Stimulated activated CD4-positive, alpha-beta T cell treated with anti-CD3 and anti-CD28 coated beads, Interleukin-15, amount 100 ng/mL, for 24 hours (primary cell): Measurements from ENCODE around the gene CPNE6.
"Not testable (repeated sequence)": the region's sequence is repeated elsewhere in the genome, so short reads cannot be mapped to it uniquely, and the experiment has no call there.

Source experiments
- DNase-seq: peaks from one replicate; pipeline ENCODE4 v3.0.0-alpha.2; 2020

CPNE6 gene

DNA sequence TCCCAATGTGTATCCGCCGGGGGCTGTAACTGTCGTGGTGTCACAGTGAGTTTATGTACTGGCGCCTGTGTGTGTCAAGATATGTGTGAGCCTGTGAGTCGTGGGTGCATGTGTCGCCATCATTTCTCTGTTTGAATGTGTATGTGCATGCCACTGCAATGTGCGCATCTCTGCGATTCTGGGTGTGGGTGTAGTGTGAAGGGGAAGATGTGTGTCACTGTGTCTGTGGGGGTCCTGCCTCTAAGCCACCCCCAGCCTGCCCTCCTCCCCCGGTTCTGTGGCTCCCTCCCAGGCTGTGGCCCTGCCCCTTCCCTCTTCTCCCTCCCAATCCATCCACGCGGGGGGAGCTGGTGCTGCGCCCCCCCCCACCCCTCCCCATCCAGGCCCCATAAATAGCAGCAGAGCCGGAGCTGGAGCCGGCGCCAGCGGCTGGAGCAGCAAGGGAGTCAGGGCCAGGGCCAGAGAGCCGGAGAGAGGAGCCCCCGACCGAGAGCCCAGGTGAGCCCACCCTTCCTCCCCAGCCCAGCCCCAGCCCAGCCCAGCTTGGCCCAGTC is at the start of gene CPNE6:
CPNE6 (plus strand) TSS at position 419 of the 554 bp plus-strand sequence. CDS start 1,375 bp downstream, outside the sequence.
- DNase-seq: peak; percentile 59

DNA sequence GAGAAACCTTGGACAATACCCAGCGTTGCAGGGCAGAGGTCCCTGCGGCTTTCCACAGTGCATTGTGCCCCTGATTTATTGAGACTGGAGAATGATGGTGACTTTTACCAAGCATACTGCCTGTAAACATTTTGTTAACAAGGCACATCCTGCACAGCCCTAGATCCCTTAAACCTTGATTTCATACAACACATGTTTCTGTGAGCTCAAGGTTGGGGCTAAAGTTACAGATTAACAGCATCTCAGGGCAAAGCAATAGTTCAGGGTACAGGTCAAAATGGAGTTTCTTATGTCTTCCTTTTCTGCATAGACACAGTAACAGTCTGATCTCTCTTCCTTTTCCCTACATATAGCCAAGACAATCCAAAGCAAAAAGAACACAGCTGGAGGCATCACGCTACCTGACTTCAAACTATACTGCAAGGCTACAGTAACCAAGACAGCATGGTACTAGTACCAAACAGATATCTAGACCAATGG is 46.4 kb upstream of the CPNE6 start:
- not testable (repeated sequence) for DNase-seq

DNA sequence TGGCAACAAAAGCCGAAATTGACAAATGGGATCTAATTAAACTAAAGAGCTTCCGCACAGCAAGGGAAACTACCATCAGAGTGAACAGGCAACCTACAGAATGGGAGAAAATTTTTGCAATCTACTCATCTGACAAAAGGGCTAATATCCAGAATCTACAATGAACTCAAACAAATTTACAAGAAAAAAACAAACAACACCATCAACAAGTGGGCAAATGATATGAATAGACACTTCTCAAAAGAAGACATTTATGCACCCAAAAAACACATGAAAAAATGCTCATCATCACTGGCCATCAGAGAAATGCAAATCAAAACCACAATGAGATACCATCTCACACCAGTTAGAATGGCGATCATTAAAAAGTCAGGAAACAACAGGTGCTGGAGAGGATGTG is 41.7 kb upstream of the CPNE6 start:
- not testable (repeated sequence) for DNase-seq

DNA sequence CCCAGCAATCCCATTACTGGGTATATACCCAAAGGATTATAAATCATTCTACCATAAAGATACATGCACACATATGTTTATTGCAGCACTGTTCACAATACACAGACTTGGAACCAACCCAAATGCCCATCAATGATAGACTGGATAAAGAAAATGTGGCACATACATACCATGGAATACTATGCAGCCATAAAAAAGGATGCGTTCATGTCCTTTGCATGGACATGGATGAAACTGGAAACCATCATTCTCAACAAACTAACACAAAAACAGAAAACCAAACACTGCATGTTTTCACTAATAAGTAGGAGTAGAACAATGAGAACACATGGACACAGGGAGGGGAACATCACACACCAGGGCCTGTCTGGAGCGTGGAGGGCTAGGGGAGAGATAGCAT is 40.0 kb upstream of the CPNE6 start:
- not testable (repeated sequence) for DNase-seq

DNA sequence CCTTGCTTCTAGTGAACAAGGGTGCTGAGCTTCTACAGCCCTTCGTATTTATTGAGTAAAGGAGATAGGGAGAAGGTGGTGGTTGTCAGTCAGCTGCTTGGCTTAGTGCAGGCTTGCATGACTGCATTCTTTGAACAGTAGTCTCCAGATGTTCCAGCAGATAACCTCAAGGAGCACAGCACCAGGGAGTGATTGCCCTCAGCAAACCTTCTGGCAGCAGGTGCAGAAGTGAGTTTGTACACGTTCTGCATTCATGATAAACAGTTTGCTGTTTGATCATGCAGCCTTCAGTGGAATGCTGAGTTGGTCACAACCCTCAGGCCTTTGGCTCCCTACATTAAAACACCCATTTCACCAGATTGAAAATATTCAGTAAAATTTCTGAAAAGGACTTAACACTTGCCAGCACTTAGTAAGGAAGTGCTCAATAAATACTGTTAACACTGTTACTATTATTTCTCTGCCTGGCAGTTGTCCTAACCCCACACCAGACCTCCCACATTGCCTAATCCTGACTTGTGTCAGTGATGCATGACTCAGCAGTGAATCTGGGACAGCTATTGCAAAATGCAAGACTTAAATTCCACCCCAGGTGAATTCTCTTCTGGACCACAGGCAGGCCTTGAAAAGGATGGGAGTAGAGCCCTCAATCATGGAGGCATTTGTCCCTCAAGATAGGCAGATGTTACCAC is 38.5 kb upstream of the CPNE6 start:
- no peak for DNase-seq

DNA sequence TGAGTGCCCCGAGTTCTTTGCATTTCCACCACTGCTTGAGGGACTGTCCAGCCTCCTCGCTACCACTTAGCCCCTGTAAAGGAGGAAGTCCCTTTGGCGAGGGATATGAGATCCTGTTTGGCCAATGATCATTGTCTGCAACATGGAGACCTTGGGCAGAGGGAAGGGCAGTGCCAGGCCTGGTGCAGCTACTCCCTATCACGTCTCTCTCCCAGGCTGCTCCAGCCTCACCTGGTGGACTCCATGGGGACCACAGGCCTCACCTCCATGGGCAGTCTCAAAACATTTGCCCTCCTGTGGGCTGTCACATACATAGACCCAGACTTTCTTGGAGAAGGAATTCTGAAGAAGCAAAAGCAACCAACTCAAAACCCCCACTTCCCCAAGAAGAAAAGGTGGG is 35.6 kb upstream of the CPNE6 start:
- not testable (repeated sequence) for DNase-seq

DNA sequence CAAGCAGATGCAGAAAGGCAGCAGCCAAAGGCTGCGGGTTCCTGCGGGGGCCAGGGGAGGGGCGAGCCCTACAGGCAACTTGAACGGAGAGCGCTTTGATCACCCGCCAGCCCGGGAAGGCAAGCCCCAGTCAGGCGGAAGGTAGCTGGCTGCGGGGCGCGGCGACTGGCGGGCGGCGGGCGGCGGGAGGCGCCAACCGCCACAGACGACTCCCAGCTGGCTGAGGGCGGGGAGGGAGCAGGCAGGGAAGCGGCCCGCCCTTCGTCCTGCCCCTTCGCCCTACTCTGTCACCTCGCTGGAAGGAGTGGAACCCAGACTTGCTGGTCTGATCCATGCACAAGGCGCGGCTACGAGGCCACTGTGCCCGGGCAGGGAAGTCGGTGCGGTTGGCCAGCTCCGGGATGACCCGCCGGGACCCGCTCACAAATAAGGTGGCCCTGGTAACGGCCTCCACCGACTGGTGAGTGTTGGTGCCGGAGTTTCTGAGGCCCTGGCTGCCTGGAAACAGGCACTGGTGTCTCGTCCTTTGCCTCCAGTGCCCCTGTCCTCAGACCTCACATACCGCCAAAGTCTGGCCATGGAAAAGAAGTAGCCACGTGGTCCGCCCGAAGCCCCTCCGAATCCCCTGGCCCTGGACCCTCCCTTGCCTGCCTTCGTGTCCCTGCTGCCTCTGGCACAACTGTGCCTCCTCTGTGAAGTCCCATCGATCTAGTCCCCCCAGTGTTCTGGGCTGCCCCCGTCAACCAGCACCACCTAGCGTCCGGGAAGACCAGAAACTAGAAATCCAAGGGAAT is 35.0 kb upstream of the CPNE6 start:
- DNase-seq: peak; percentile 76

DNA sequence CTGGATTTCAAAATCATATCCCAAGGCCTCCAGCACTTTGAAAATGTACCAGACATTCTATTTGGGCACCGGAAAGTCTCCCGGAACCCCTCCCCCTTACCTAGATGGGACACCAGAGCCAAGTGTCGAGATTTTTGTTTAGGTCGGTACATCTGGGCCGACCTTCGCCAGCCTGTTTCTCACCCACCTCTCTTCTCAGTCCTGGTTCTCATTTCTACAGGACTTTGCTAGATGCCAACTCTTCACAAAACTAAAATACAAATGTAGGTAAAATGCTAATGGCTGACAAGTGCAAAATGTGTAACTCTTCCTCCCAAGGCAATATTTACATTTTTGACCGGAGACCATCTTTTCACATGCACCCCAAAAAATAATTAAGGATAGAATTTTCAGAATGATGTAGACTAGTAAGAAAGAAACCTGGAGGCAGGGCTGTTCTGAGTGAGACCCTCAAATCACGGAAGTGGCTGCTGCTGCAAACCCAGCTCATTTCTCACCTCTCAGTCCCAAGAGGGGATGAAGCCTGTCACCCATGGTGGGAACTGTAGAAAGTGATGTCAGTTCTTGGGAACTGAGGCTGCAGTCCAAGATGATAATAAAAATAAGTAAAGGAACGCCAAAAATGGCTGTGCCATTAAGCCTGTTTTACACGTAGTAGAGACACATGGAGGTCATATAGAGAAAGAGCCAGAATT is 34.3 kb upstream of the CPNE6 start:
- not testable (repeated sequence) for DNase-seq

DNA sequence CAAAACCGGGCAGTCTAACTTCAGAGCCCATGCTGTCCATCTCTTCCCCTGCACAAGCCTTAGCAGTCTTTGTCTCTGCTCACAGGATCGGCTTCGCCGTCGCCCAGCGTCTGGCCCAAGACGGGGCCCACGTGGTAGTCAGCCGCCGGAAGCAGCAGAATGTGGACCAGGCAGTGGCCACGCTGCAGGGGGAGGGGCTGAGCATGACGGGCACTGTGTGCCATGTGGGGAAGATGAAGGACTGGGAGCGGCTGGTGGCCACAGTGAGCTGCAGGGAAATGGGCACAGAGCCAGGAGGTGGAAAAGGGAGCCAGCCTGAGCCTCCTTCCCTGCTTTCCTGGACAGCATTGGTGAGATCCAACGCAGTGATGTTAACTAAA is 33.7 kb upstream of the CPNE6 start:
- no peak for DNase-seq

DNA sequence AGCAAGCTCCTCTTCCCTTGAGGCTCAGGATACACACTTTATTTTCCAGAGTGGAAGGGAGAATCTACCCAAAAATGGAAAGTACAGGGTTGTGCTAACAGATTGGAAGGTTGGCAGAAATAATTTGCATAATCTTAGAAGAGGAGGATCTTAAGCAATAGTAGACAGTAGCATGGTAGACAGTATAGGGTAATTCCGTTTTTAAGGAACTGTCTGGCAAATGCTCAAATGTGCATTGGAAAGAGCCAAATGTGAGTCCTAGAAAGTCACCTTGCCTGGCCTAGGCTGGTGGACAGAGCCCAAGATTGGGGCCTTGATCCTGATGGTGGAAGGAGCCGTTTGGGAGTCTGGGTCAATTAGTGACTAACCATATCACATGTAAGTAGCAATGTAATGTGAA is 32.7 kb upstream of the CPNE6 start:
- DNase-seq: no peak

DNA sequence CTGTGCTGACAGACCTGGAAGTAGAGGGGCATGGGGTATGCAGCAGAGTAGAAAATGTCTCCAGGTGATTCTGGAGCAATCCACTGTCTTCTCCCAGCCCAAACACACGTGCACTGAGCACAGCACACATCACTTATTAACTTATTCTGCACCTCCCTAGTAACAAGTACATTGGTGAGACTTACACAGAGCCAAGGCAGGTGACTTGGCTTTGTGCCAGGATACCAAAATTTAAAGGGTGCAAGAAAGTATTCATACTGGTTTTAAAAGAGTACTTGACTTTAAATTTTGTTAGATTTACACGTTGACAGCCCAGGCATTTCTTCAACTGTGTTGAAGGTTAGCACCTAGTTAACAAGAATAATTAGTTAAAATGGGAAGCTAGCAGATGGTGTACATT is 30.7 kb upstream of the CPNE6 start:
- DNase-seq: no peak

DNA sequence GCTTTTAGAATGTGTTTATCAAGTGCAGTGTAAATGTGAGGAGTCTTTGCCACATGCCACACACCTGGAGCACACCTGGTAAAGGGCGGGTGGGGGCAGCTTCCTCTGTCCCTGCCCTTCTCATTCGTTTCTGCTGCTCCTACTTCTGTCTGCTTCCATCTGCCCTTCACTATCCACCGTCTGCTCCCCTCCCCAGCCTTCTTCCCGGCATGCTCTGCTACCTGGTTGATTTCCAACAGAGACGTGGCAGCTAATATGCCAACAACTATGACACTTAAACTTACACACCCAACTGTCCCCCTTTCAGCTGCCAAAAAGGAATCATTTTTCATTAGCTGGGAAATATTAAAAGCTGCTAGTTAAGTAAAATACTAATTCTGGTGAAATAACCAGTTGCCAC is 28.6 kb upstream of the CPNE6 start:
- DNase-seq: no peak

DNA sequence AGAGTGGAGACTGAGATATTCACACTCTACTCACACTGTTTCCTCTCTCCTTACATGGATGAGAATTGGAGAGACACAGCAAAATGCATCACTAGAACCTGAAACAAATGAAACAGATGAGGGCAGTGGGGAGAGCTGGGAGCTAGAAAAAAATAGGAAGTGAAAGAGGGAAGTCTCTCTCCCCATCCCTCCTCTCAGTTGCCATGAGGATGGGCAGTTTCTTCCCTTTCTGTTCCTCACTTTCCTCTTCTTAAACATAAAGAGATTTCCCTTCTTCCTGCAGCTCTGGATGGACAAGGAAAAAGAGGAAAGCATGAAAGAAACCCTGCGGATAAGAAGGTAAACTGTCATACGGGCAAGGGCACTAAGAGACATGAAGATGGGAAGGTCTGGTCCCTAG is 22.4 kb upstream of the CPNE6 start:
- DNase-seq: not testable (repeated sequence)

DNA sequence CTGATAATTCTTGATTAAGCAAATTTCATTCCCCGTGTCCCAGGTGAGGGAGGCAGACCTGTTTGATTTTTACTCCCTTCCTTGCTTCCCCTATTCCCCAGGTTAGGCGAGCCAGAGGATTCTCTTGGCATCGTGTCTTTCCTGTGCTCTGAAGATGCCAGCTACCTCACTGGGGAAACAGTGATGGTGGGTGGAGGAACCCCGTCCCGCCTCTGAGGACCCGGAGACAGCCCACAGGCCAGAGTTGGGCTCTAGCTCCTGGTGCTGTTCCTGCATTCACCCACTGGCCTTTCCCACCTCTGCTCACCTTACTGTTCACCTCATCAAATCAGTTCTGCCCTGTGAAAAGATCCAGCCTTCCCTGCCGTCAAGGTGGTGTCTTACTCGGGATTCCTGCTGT is 20.6 kb upstream of the CPNE6 start:
- not testable (repeated sequence) for DNase-seq

DNA sequence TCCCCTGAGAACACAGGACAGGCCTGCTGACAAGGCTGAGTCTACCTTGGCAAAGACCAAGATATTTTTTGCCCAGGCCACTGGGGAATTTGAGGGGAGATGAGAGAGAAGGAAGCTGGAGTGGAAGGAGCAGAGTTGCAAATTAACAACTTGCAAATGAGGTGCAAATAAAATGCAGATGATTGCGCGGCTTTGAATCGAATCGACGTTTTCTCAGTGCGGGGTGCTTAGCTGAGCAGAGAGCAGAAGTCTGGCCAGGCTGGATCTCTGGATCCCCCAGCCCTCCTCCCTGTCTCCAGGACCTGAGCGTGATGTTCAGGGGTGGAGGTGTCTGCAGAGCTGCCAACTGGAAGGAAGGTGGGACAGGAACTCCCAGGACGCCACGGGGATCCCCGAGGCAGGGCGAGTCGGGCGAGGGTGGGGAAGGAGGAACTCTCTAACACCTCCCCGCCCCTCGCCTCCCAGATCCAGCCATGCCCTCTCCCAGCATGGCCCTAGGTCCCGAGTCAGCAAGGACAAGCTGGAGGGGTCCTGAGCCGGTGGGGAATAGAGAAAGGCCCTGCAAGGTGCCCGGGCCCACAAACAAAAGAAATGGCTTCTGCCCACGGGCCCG is 20.1 kb upstream of the CPNE6 start:
- DNase-seq: no peak

DNA sequence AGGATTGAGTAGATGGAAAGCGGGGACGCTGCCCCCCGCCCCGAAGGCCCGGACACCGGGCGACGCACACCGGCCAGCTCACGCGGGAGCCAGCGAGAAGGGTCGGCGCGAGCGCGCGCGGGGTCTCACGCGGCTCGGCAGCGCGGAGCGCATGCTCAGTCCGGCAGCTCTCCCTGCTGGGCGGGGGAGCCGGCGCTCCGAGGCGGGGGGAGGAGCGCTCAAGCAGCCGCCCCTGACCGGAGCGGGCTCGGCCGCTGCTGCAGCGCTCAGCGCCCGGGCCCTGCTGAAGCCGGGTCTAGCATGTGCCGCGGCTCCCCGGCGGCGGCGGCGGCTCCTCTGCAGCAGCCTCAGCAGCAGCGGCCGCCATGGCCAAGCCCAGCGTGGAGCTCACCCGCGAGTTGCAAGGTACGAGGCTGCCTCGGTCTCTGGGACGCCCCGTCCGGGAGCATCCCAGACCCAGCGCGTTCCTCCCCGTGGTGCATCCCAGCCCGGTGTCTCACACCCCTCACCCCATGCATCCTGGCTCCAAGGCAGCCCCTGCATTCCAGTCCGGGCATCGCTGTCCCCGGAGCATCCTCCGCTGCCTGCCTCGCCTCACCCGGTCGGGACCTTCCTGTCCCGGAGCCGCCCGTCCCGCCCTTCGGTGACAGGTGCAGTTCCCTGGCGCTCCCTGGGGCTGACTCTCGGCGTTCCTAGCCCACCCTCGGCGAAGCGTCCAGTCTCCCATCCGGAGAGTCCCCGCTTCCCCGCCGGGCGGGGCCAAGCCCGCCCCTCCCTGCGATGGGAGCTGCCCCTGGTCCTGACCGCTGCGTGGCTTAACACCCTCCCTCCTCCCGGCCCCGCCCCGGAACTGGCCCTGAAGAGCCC is 19.3 kb upstream of the CPNE6 start, which contains the start of gene CARMIL3:
CARMIL3 (plus strand) TSS at position 221 of the 867 bp plus-strand sequence; CDS start at position 366, 145 bp downstream.
- DNase-seq: peak; percentile 73

DNA sequence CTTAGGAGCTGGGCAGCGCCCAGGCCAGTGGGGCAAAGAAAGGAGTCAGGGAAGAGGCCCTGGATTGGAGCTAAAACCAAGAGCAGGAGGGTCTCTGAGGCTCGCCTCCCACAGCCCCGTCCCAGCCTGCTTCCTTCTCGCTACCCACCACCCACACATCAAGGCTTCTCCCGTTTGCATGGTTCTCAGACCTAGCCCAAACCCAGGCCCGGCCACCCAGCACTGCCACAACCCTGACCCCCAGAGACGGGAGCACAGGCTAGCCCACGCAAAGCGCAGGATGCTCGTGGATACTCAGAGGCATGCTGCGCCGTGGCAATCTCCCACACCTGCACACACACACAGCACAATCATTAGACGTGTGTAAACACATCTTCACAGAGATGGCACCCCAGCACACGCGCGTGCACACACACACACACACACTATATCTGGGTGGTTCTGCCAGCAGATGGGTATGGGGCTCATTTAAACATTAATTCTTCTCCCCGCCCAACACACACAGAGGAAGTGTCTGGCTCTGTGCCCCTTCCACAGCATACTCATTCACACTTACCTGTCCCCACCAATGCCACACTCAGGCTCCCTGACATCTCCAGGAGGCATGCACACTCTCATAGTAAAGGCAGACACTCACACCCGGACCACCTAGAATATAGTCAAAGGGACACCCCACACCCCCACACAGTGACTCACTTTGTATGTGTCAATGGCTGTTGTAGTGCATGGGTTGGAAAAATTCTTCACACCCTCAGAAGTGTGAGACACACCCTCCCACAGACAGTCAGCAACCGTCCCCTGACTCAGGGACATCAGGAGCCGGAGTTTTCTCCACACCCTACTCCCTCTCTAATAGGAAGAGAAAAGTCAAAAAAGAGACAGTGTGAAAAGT is 18.5 kb upstream of the CPNE6 start:
- peak; percentile 77 for DNase-seq

DNA sequence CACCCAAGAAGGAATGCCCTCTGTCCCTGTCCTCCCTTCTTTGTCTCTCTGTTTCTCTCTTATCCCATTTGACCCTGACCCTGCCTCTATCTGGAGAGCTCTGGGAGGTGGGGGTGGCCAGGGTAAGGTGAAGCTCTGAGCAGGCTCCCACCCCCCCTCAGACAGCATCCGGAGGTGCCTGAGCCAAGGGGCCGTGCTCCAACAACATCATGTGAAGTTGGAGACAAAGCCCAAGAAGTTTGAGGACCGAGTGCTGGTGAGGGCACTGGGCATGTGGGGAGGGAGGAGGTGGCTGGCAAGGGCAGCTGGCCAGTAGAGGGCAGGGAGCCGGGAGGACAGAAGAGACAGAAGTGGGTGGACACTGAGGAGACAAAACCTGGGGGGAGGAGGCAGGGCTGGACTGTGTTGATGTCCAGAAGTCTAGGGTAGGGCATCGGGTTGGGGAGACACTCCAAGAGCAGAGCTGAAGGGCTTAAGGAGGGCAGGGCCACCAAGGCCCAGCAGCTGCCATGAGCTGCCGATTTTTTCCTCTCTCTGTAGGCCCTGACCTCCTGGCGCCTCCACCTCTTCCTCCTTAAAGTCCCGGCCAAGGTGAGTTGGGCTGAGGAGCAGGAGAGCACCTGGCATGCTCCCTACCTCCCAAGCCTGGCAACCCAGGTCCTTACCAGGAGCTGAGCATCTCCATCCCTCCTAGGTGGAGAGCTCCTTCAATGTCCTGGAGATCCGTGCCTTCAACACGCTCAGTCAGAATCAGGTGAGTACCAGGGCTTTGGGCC is 17.6 kb upstream of the CPNE6 start:
- DNase-seq: no peak

DNA sequence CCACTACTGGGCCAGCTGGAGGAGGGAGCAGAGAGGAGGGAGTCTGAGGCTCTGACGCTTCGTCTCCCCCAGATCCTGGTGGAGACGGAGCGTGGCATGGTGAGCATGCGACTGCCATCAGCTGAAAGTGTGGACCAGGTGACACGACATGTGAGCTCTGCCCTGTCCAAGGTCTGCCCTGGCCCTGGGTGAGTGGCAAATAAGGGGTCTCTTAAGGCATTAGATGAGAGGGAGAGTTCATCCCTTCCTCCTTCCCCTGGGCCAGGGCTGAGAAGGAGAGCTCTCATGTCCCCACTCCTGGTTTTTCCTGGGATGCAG is 17.1 kb upstream of the CPNE6 start:
- DNase-seq: no peak

DNA sequence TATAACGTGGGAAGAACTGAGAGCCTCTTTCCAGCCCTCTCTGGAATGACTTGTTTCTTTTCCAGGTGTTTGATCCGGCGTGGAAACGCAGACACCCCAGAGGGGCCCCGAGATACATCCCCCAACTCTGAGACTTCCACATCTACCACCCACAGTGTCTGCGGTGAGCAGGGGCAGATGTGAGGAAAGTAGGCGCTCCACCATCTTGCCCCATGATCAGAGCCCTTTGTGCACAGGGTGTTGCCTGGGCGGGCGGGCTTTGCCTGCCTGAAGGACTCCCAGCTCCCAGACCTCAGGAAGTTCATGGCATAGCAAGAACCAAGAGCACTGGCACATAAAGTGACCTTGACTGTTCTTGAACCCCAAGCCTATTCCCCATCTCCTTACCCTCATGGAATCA is 16.7 kb upstream of the CPNE6 start:
- DNase-seq: no peak
